Colonic mucosa (tissue), 4 donors: ENCODE measurements around the gene PPP2R5A. TPM values are rescaled to one million over a fixed set of nuclear protein-coding genes. Genes with fewer than 3 reads are reported as not detected.

ENCODE experiments used
- DNase-seq: peaks from one replicate; pipeline ENCODE4 v3.0.0-alpha.2; 2020
- H3K27ac ChIP-seq: fragments of 200-600 bp; one replicate; pipeline ENCODE4 v1.8.0; 2021
- H3K27me3 ChIP-seq: fragments of 200-600 bp; one replicate; pipeline ENCODE4 v1.8.0; 2021
- H3K36me3 ChIP-seq: fragments of 200-600 bp; one replicate; pipeline ENCODE4 v1.8.0; 2021
- H3K4me1 ChIP-seq: fragments of 200-600 bp; one replicate; pipeline ENCODE4 v1.8.0; 2021; ENCODE audit warnings: mild to moderate bottlenecking
- H3K4me3 ChIP-seq: fragments of 200-600 bp; one replicate; pipeline ENCODE4 v1.8.0; 2021
- H3K9ac ChIP-seq, 2 donors: one replicate each; pipeline ENCODE4 v1.7.0; 2013; ENCODE audit warnings: control low read depth in 2 of 2, low read depth in 2 of 2, low read length in 2 of 2
- H3K9me3 ChIP-seq: fragments of 200-600 bp; one replicate; pipeline ENCODE4 v1.8.0; 2021
- intact Hi-C: fragments of 100-400 bp; cut with DNase I; formaldehyde crosslinking; loops from one replicate; pipeline ENCODE4 v1.14.1; 2022
- total RNA-seq, 2 donors: library from RNA; stranded (reverse); fragmentation: NEBNext Ultra II Directional in 1 of 2; extraction: Animal tissue kit (Norgen Biotek cat#: 25700) in 1 of 2; gene quantifications; one replicate each; pipeline ENCODE4 v1.2.1, GENCODE V29; 2021
- TF ChIP-seq, protein P1 (sequence below): fragments of 200-600 bp; IDR thresholded peaks from one replicate; pipeline ENCODE4 v1.8.0; 2022; ENCODE audit warnings: antibody characterized with exemption, mild to moderate bottlenecking
- donor health status: healthy.
- donor health status: DM: no; HTN: no; CAD: no.
- donor health status: DM: no; HTN: no; CAD: no.

Gene PPP2R5A
- total RNA-seq, 2 donors from 2014 or later = 62.4 to 78.2 TPM

DNA sequence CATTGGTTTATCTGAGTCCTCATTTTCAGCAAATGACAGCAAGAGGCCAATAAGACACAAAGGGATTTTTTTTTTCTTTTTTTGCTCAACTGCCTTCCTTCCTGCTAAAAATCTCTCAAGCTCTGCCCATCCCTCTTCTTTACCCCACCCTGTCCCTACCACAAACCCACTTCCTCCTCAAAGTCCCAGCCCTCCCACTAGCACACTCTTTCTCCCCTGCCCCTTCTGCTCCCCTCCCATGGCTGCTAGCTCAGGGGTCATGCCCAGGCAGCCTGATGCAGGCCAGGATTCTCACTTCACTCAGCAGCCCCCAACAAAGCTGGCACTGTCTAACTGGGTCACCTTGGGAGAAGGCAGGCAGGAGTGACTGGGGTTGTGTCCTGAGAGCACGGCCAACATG is 28.8 kb upstream of the PPP2R5A start:
- TF ChIP-seq, protein P1, sequence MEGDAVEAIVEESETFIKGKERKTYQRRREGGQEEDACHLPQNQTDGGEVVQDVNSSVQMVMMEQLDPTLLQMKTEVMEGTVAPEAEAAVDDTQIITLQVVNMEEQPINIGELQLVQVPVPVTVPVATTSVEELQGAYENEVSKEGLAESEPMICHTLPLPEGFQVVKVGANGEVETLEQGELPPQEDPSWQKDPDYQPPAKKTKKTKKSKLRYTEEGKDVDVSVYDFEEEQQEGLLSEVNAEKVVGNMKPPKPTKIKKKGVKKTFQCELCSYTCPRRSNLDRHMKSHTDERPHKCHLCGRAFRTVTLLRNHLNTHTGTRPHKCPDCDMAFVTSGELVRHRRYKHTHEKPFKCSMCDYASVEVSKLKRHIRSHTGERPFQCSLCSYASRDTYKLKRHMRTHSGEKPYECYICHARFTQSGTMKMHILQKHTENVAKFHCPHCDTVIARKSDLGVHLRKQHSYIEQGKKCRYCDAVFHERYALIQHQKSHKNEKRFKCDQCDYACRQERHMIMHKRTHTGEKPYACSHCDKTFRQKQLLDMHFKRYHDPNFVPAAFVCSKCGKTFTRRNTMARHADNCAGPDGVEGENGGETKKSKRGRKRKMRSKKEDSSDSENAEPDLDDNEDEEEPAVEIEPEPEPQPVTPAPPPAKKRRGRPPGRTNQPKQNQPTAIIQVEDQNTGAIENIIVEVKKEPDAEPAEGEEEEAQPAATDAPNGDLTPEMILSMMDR = no peak
- intact Hi-C loops = no loop called here
- H3K9ac ChIP-seq = no peak overlapping the region
- DNase-seq = no peak
- H3K4me1 ChIP-seq = no peaks in the 10 kb centered on the region
- H3K27ac ChIP-seq = no peak overlapping the region
- no peaks in the 10 kb centered on the region for H3K9me3 ChIP-seq
- H3K36me3 ChIP-seq = no peaks in the 10 kb centered on the region
- H3K27me3 ChIP-seq = no peaks in the 10 kb centered on the region
- no peak overlapping the region for H3K4me3 ChIP-seq

- Histone ChIP-seq H3K9ac (no peak overlapping the region), H3K4me3 (no peak overlapping the region)
- TF ChIP-seq, protein P1 = no peak
These were observed 28.1 kb upstream of the PPP2R5A start for GRCh38 chr1:212257157-212257556.

DNA sequence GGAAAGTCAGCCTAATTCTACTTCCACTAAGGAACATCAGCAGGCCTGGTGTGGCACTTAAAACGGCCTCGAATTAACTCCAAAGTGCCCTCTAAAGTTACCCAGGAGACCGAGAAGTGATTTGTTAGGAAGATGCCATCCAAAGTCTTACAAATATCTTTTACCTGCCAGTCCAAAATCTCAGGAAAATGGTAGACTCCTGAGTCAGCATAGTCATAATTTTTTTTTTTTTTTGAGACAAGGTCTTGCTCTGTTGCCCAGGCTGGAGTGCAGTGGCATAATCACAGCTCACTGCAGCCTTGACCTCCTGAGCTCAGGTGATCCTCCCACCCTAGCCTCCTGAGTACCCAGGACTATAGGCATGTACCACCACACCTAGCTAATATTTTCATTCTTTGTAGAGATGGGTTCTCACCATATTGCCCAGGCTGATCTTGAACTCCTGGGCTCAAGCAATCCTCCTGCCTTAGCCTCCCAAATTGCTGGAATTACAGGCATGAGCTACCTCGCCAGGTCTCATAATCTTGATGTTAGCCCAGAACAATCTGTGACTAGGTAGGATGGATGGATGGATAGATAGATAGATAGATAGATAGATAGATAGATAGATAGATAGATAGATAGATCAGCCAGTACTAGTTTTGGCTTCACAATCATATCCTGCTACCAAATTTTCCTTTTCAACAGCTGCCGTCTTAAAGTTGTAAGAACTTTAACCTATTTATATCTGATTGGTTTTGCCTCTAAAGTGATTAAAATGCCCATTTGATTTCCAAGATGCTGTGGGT is 25.3 kb upstream of the PPP2R5A start:
- DNase-seq = no peak
- Histone ChIP-seq H3K27ac (no peak overlapping the region), H3K36me3 (no peaks in the 10 kb centered on the region), H3K4me1 (no peaks in the 10 kb centered on the region), H3K9ac (no peak overlapping the region), H3K27me3 (no peaks in the 10 kb centered on the region), H3K9me3 (no peaks in the 10 kb centered on the region), H3K4me3 (no peak overlapping the region)
- TF ChIP-seq, protein P1 = no peak
- intact Hi-C loops = no loop called here

More at GRCh38 chr1:212257157-212257556, 28.1 kb upstream of the PPP2R5A start:
- intact Hi-C loops = no loop called here
- H3K9me3 ChIP-seq = no peaks in the 10 kb centered on the region
- H3K27ac ChIP-seq = no peak overlapping the region
- no peak for DNase-seq
- H3K27me3 ChIP-seq = no peaks in the 10 kb centered on the region
- no peaks in the 10 kb centered on the region for H3K36me3 ChIP-seq
- no peaks in the 10 kb centered on the region for H3K4me1 ChIP-seq

DNA sequence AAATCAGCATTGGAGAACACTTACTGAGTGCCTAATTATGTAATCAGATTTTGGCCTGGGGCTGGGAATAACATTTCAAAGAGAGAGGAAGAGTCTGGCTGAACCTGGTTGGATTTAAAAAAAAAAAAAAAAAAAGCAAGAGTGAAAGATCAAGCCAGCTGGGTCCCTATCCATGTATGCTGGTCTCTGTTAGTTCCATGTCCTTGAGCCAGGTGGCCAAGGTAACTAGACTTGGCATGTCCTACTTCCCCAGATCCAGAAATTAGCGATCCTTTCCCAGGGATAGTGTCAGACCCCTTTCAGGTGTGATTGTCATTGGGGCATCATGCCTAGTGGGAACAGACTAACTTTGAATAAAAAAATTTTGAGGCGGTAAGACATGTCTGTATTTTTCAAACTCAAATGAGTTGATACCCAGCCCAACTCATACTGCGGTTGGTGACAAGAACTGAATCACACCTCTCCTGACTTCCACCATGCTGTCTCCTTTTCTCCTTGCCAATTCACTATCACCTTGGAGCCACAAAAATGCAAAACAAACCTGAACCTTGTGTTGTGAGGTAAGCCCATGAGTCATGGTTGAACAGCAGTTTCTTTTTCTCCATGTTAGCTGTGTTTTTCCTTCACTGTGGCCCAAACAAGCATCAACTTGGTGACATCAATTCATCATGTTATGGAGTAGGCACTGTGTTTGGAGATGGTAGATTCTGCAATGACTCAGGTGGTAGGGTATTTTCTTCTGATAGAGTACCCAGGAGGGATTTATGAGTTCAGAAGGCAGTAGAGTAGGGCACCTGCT is 24.5 kb upstream of the PPP2R5A start:
- no peak for DNase-seq
- intact Hi-C loops = no loop called here
- TF ChIP-seq, protein P1 = no peak
- Histone ChIP-seq H3K27me3 (no peaks in the 10 kb centered on the region), H3K4me3 (no peak overlapping the region), H3K9ac (no peak overlapping the region), H3K27ac (no peak overlapping the region), H3K36me3 (no peaks in the 10 kb centered on the region), H3K9me3 (no peaks in the 10 kb centered on the region), H3K4me1 (no peaks in the 10 kb centered on the region)

DNA sequence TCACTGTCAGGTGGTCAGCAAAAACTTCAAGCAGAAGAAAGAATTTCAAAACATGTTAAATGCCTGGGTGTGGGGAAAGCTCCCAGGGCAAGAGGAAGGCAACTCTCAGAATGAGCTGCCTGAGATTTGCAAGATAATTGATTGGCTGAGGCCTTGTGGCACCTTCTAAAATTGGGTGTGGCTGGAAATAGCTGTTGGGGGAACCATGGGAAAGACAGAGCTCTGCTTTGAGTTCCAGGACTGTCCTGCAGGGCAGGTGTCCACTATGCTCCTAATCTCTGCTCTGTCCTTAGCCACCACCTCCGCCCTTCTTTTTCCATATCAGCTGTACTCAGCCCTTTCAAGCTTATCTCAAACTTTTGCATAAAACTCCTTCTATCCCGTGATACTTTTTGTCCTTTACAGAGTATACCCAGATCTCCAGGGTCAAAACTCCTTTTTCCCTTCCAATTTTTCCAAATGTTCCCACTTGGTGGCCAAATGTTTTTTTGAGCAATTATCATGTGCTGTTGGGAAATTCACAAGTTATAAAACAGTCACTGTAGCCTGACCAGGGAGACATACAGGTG is 23.8 kb upstream of the PPP2R5A start:
- Histone ChIP-seq H3K9ac (no peak overlapping the region), H3K27ac (no peak overlapping the region), H3K4me1 (no peaks in the 10 kb centered on the region), H3K4me3 (no peak overlapping the region), H3K9me3 (no peaks in the 10 kb centered on the region), H3K27me3 (no peaks in the 10 kb centered on the region), H3K36me3 (no peaks in the 10 kb centered on the region)
- DNase-seq = no peak
- intact Hi-C loops = no loop called here
- TF ChIP-seq, protein P1 = no peak
